HFF-Myc (cell line): ENCODE results near the gene PGP.

Experiments used
- DNase-seq: peaks from one replicate; pipeline ENCODE4 v3.0.0-alpha.2; 2011; ENCODE audit warnings: low read depth; ENCODE audit errors: extremely low read depth
- H3K4me3 ChIP-seq: replicated peaks from 2 replicates; pipeline ENCODE4 v1.5.1; 2011; ENCODE audit warnings: low read depth, mild to moderate bottlenecking, control low read depth, low read length
- CTCF ChIP-seq: IDR thresholded peaks from 2 replicates; pipeline ENCODE4 v1.5.1; 2012; ENCODE audit warnings: mild to moderate bottlenecking, low read depth, low read length, control low read depth; ENCODE audit errors: missing control alignments

Gene PGP

DNA sequence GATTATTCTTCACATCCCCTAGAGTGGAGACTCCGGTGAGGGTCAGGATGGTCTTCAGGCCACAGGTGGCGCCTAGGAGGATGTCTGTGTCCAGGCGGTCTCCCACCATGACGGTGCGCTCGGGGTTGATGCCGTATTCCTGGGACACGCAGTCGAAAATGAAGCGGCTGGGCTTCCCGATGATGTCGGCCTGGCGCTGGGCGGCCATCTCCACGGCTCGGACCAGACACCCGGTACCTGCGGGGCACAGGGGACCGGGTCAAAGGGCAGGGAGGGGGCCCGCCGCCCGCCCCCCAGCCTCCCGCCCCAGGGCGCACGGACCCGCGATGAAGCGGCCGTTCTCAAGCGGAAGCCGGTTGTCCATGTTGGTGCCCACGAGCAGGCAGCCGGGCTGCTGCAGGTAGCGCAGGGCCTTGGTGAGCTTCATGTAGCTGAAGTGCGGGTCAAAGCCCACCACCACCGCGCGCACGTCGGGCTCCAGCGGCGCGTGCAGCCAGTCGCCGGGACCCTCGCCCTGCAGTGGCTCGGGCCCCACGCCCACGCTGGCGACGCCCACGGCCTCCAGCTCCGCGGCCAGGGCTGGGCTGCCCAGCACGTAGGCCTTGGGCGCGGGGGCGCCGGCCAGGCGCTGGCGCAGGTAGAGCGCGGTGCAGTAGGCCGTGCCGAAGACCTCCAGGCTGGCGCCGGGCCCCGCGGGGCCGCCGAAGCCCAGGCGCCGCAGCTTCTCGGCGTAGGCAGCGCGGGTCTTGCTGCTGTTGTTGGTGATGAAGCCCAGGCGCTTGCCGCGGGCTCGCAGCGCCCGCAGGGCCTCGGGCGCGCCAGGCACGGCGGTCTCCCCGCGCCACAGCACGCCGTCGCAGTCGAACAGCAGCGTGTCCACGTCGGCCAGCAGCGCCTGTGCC lies 572 bp downstream of the PGP start:
- peak overlapping the region; percentile 68 for H3K4me3 ChIP-seq
- DNase-seq = no peak
- TF ChIP-seq CTCF = no peak

DNA sequence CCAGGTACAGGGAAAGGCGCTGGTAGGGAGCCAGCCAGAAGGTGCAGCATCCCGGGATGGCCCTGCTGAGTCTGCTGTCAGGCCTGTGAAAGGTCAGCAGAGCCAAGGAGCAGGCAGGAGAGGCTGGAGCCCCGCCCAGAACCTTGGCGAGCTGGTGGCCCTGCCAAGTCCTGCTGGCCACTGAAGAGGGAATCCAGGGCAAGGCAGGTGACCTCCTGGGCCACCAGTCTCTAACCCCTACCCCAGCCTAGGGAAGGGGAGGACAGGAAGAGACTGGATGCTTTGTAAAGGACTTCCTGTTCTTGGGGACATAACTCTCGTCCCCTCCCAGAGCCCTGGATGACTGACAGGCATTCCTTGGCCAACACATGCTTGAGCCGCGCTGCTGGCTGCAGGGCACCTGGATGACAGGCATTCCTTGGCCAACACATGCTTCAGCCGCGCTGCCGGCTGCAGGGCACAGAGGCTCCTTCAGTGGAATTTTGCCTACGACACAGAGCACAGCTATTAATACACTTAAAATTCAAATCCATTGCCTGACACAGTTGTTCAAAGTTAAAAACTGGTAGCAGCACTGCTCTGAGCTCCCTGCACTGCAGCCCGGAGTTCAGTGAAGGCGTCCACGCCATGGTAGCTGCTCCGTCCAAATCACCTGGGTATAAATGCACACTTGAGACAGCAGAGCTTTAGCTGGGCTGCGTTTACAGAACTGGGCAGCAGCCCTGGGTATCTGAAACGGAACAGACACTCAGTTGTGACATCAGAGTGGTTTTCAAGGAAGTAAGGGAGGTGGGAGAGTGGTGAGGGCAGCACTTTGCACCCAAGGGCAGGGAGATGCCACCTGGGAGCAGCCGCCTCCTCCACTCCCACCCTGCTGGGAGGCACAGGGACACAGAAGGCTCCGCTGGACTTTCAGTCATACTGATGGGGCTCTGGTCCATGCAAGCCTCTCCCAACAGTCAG lies 2.0 kb downstream of the PGP start:
- no peak for DNase-seq
- H3K4me3 ChIP-seq = peak overlapping the region; percentile 68

GRCh38 chr16:2211923-2212347 lies 2.7 kb downstream of the PGP start:
- no peak for TF ChIP-seq CTCF
- H3K4me3 ChIP-seq = peak overlapping the region; percentile 68; the same call in 1 of the 2 replicates
- DNase-seq = no peak

More for the DNA sequence above, 2.0 kb downstream of the PGP start:
- TF ChIP-seq CTCF = no peak

GRCh38 chr16:2210386-2211365 lies 4.0 kb downstream of the PGP start, which contains the start of gene BRICD5:
Gene BRICD5 (minus strand): TSS chr16:2210863. CDS start chr16:2210833, 30 bp downstream.
- DNase-seq = no peak
- no peak within 1 kb of the TSS for H3K4me3 ChIP-seq
- TF ChIP-seq CTCF = no peak

DNA sequence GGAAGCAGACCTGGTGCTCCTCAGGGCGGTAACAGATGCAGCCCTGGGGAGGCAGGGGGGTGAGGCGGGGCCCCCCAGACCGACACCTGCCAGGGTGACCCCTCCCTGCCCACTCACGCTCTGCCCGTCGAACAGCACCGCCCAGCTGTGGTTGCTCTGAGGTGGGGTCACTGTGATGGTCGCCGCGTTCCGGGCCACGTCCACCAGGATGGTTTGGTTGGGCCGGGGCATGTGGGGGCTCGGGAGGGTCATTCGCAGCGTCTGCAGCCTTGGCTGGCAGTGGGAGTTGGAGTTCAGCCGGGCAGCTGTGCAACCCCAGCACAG lies 4.7 kb downstream of the PGP start:
- no peak overlapping the region for H3K4me3 ChIP-seq
- no peak for TF ChIP-seq CTCF
- DNase-seq = no peak
